Activated B cell treated with CpG ODN at 0.5 μM for 24 hours (primary cell): ENCODE data around the gene SDC1. TPM values are rescaled to one million over a fixed set of nuclear protein-coding genes. Genes with fewer than 3 reads are reported as not detected.
"Not testable (repeated sequence)": the region's sequence is repeated elsewhere in the genome, so short reads cannot be mapped to it uniquely, and the experiment has no call there.

Source experiments
- ATAC-seq: fragments of 200-7000 bp; cut with Tn5 transposase; one replicate; pipeline ENCODE4 v1.10.0; 2021; ENCODE audit warnings: low read depth, mild to moderate bottlenecking, moderate library complexity
- CTCF ChIA-PET: fragments of 350-600 bp; sonication (Branson Sonifier 250); formaldehyde crosslinking; loops from one replicate; lab custom pipeline; 2021; ENCODE audit warnings: antibody characterized with exemption; lab: Charles Lee
- POLR2A ChIA-PET: fragments of 350-600 bp; sonication (Branson Sonifier 250); formaldehyde crosslinking; loops from one replicate; lab custom pipeline; 2021; ENCODE audit warnings: antibody characterized with exemption; lab: Charles Lee
- DNase-seq: peaks from one replicate; pipeline ENCODE4 v3.0.0; 2022
- H3K27ac Mint-ChIP-seq: one replicate; pipeline ENCODE4 v1.8.0; 2020; ENCODE audit warnings: mixed read lengths
- H3K27me3 Mint-ChIP-seq: one replicate; pipeline ENCODE4 v1.8.0; 2021; ENCODE audit warnings: mixed read lengths
- H3K36me3 Mint-ChIP-seq: one replicate; pipeline ENCODE4 v1.8.0; 2021; ENCODE audit warnings: low read depth, mixed read lengths
- H3K4me1 Mint-ChIP-seq: one replicate; pipeline ENCODE4 v1.8.0; 2021; ENCODE audit warnings: mixed read lengths
- H3K4me3 Mint-ChIP-seq: one replicate; pipeline ENCODE4 v1.8.0; 2020; ENCODE audit warnings: mild to moderate bottlenecking, mixed read lengths
- H3K9me3 Mint-ChIP-seq: one replicate; pipeline ENCODE4 v1.8.0; 2020; ENCODE audit warnings: mixed read lengths
- intact Hi-C: fragments of 100-400 bp; cut with micrococcal nuclease; formaldehyde crosslinking; loops from one replicate; pipeline ENCODE4 v1.15.1; 2024
- total RNA-seq: library from RNA; stranded (reverse); gene quantifications from 2 replicates; pipeline ENCODE4 v1.2.3, GENCODE V29; 2022
- TF ChIP-seq, protein P1 (sequence below): fragments of 200-600 bp; IDR thresholded peaks from one replicate; pipeline ENCODE4 v1.8.0; 2022; ENCODE audit warnings: antibody characterized with exemption, mild to moderate bottlenecking

The SDC1 gene
- total RNA-seq, 1 donor from 2014 or later = not detected

DNA sequence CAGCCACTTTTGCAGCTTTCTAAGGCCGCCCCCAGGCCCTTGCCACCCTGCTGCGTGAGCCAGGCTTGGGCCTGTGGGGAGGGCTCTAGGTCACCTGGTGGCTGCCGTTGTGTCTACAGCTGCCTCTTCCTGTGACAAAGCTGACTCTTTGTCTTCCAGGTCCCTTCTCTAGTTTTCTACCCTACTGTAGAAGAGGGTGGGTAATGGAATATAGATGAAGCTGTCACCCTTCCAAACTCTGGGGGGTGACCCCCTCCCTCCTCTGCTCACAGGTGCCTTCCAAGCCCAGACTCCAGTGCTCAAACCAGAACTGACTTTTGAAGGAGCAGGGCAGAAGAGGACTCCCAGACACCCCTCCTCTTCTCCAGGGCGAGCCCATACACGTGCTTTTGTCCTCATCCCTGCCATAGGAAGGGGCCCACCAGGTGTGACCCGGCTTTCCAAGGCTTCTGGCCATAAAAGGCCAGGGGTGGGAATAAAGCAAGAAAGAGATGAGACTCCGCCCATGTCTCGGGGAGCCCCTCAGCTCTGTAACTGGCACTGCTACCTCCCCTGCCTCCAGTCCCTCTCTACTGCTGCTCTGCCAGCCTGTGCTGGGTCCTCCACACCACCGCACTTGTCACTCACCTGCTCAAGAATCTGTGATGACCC is 17.9 kb upstream of the SDC1 start:
- ATAC-seq = no peak
- TF ChIP-seq, protein P1, sequence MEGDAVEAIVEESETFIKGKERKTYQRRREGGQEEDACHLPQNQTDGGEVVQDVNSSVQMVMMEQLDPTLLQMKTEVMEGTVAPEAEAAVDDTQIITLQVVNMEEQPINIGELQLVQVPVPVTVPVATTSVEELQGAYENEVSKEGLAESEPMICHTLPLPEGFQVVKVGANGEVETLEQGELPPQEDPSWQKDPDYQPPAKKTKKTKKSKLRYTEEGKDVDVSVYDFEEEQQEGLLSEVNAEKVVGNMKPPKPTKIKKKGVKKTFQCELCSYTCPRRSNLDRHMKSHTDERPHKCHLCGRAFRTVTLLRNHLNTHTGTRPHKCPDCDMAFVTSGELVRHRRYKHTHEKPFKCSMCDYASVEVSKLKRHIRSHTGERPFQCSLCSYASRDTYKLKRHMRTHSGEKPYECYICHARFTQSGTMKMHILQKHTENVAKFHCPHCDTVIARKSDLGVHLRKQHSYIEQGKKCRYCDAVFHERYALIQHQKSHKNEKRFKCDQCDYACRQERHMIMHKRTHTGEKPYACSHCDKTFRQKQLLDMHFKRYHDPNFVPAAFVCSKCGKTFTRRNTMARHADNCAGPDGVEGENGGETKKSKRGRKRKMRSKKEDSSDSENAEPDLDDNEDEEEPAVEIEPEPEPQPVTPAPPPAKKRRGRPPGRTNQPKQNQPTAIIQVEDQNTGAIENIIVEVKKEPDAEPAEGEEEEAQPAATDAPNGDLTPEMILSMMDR = no peak
- no peak for DNase-seq
- H3K36me3 Mint-ChIP-seq = peaks cover 15% of the 10 kb centered on the region
- H3K27me3 Mint-ChIP-seq = peaks cover 4% of the 10 kb centered on the region
- ChIA-PET CTCF (interaction anchor here (1.0 kb wide), 1 partner anchor 391 kb away, joined by 3 read pairs; no protein-coding TSS in a partner anchor), POLR2A (no interaction called here)
- no peaks in the 10 kb centered on the region for H3K9me3 Mint-ChIP-seq
- no peak overlapping the region for H3K4me3 Mint-ChIP-seq
- H3K4me1 Mint-ChIP-seq = peaks cover 4% of the 10 kb centered on the region
- H3K27ac Mint-ChIP-seq = no peak overlapping the region
- intact Hi-C loops = no loop called here

GRCh38 chr2:20241973-20242726 is 17.2 kb upstream of the SDC1 start:
- no peak for DNase-seq
- Mint-ChIP-seq H3K9me3 (no peaks in the 10 kb centered on the region), H3K27me3 (peaks cover 7% of the 10 kb centered on the region), H3K36me3 (peaks cover 8% of the 10 kb centered on the region), H3K4me3 (peak overlapping the region; percentile 22), H3K27ac (no peak overlapping the region), H3K4me1 (peaks cover 4% of the 10 kb centered on the region)
- intact Hi-C loops = no loop called here
- peak; percentile 31 for ATAC-seq
- CTCF ChIA-PET = interaction anchor here (1.0 kb wide), 1 partner anchor 392 kb away, joined by 3 read pairs; no protein-coding TSS in a partner anchor
- POLR2A ChIA-PET = no interaction called here
- TF ChIP-seq, protein P1 = no peak

DNA sequence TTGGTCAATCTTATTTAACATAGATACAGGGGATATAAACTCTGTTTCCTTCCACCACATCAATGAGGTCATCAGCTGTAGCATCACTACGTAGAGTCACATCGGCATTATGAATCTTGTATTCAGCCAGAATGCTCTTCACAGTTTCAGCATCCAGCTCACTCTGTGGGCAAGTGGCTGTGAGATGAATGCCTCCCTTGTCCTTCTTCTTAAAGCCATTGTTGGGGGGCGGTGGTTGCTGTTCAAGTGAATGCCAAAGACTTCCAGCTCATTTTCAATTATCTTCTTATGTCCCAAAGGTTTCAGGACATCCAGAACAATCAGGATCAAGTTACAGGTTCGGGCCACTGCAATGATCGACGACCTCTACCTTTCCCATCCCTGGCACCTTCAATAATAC is 15.4 kb upstream of the SDC1 start:
- POLR2A ChIA-PET = not testable (repeated sequence)

DNA sequence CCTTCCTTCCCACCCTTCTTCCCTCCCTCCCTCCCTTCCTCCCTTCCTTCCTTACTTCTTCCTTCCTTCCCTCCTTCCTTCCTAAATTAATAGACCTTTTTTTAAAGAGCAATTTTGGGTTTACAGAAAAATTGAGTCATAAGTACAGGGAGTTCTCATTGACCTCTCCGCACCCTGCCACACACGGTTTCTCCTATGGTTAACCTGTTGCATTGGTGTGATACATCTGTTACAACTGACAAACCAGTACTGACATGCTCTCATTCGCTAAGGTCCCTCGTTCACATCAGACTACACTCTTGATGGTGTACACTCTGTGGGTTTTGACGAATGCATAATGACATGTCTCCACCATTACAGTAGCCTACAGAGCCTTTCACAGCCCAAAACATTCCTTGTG is 11.6 kb upstream of the SDC1 start:
- POLR2A ChIA-PET = no interaction called here
- Mint-ChIP-seq H3K27ac (no peak overlapping the region), H3K36me3 (no peaks in the 10 kb centered on the region), H3K4me1 (no peaks in the 10 kb centered on the region), H3K9me3 (no peaks in the 10 kb centered on the region), H3K4me3 (no peak overlapping the region), H3K27me3 (peaks cover 19% of the 10 kb centered on the region)
- DNase-seq = no peak
- intact Hi-C loops = no loop called here
- TF ChIP-seq, protein P1 = no peak
- CTCF ChIA-PET = no interaction called here
- no peak for ATAC-seq

More for the DNA sequence above, 15.4 kb upstream of the SDC1 start:
- H3K36me3 Mint-ChIP-seq, H3K9me3 Mint-ChIP-seq, DNase-seq, H3K4me1 Mint-ChIP-seq, intact Hi-C loops, CTCF ChIA-PET, ATAC-seq, H3K27ac Mint-ChIP-seq, H3K4me3 Mint-ChIP-seq: not testable (repeated sequence)
- peaks cover 12% of the 10 kb centered on the region for H3K27me3 Mint-ChIP-seq

DNA sequence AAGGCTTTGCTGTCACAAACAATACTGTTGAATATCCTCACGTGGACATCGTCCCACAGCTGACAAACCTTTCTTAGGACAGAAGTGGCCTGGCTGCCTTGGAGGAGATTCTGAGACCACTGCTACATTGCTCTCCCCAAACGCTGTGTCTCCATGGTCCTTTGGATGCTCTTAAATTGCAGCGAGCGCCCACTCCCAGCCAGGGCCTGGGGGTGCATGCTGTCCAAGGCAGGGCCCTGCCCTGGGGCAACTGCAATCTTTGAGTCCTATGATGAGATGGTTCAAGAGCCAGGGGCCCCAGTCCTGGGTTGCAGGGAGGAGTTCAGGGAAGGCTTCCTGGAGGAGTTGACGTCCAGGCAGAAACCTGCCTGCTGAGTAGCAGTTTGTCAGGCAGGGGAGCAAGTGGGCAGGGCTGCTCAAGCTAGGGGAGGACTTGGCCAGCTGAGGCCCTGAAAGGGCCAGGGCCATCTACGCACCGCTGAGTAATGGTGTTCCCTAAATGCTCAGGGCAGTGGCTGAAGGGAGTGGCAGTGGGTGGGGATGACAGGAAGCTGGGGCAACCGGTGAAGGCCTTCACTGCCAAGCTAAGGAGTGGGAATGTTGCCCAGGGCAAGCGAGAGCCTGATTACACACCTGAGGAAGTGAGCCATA is 10.8 kb upstream of the SDC1 start:
- Mint-ChIP-seq H3K27me3 (peaks cover 24% of the 10 kb centered on the region), H3K4me3 (no peak overlapping the region), H3K4me1 (no peaks in the 10 kb centered on the region), H3K9me3 (no peaks in the 10 kb centered on the region), H3K36me3 (no peaks in the 10 kb centered on the region), H3K27ac (no peak overlapping the region)
- no peak for ATAC-seq
- intact Hi-C loops = no loop called here
- CTCF ChIA-PET = no interaction called here
- DNase-seq = no peak
- TF ChIP-seq, protein P1 = no peak
- POLR2A ChIA-PET = no interaction called here

- intact Hi-C loops, ATAC-seq, H3K36me3 Mint-ChIP-seq, POLR2A ChIA-PET, DNase-seq, CTCF ChIA-PET, H3K9me3 Mint-ChIP-seq, H3K27ac Mint-ChIP-seq, H3K4me3 Mint-ChIP-seq, H3K4me1 Mint-ChIP-seq: not testable (repeated sequence)
- peaks cover 27% of the 10 kb centered on the region for H3K27me3 Mint-ChIP-seq
Measured at GRCh38 chr2:20234597-20234996, 9.7 kb upstream of the SDC1 start.
